ENCODE results near the gene CEP162. TPM values are rescaled to one million over a fixed set of nuclear protein-coding genes. Genes with fewer than 3 reads are reported as not detected.

The CEP162 gene
- total and polyA plus RNA-seq, 11 donors: 1.6 to 5.6 (median 4.4) TPM

DNA sequence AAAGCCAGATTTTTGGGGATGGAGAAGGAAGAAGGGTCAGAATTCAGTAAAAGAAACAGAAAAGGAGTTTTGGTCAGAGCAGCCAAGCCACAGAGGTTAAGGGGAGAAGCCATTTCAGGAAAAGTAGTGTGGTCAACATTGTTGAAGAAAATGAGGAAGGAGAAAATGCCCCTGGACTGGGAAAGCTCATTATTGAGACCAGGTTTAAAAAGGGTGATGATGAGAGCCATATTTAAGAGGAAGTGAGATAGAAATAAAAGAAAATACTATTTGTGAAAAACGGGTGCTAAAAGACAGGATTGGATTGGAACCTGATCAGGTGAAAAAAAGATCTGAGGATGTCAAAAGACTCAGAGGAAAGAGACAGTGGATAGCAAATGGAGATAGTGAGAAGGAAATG lies 75.8 kb downstream of the CEP162 start:
- ATAC-seq (no peak), DNase-seq (no peak)
- H3K9me3 ChIP-seq: no peaks in the 10 kb centered on the region
- H3K27me3 ChIP-seq: no peaks in the 10 kb centered on the region
- peaks cover 0 to 59% (median 30%) of the 10 kb centered on the region in 9 donors for H3K36me3 ChIP-seq
- H3K4me1 ChIP-seq: no peaks in the 10 kb centered on the region
- TF ChIP-seq CTCF (IDR thresholded peaks at IDR 0.05): no peak
- no peak for TF ChIP-seq POLR2A (IDR thresholded peaks at IDR 0.05)
- no peak overlapping the region for H3K4me3 ChIP-seq
- 67 to 93% (median 83%) methylated on average over 1 of the region's 1 CpG for WGBS, 4 donors
- intact Hi-C loops (cut with DNase I): no loop called here
- no peak overlapping the region for H3K27ac ChIP-seq

DNA sequence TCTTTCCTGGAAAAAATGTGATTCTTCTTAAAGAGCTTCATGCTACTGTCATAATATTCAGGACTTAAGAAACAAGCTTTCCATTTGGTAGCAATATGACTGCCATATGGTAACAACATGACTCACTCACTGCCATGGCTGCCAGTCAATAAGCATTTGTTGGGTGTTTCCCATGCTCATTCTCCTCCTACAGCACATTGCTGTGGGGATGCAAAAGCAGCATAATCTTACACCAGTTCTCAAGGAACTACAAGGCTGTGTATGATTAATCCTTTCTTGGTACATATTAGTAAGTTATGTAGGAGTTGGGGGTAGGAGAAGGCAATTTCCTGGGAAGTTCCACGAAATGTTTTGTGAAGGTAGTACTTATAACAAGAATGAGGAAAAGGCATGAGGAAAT lies 76.7 kb downstream of the CEP162 start:
- Histone ChIP-seq H3K27ac (no peak overlapping the region), H3K4me1 (no peaks in the 10 kb centered on the region), H3K4me3 (no peak overlapping the region), H3K27me3 (no peaks in the 10 kb centered on the region), H3K9me3 (no peaks in the 10 kb centered on the region), H3K36me3 (peaks cover 0 to 60% (median 32%) of the 10 kb centered on the region in 9 donors)
- intact Hi-C loops (cut with DNase I): no loop called here
- no peak for ATAC-seq
- 88 to 99% (median 92%) methylated on average over 1 of the region's 1 CpG for WGBS, 4 donors
- TF ChIP-seq POLR2A (IDR thresholded peaks at IDR 0.05) (no peak), CTCF (IDR thresholded peaks at IDR 0.05) (no peak)
- DNase-seq: no peak

DNA sequence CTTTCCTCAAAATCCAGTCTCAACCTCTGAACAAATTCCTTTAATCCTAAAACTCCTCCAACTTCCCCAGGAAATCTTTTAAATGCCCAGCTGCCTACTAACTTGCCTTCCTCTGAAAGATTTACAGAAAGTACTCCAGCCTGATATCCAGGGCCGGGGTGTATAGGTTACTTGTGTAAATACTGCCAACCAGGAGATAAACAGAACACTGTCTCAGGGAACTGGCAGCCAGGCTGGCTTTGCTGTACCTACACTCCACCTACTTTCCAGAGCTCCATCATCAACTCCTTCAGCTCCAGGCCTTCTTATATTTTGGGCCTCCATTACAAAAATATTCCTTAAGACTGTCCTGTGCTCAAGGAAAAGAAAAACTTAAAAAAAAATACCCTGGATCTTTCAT lies 85.9 kb downstream of the CEP162 start:
- Histone ChIP-seq H3K9me3 (no peaks in the 10 kb centered on the region), H3K27me3 (no peaks in the 10 kb centered on the region), H3K4me1 (peaks cover 0 to 6% (median 0%) of the 10 kb centered on the region in 12 donors), H3K36me3 (peaks cover 0 to 42% (median 7%) of the 10 kb centered on the region in 9 donors), H3K4me3 (no peak overlapping the region), H3K27ac (no peak overlapping the region)
- WGBS, 4 donors: 57 to 85% (median 74%) methylated on average over 1 of the region's 1 CpG
- DNase-seq (no peak), ATAC-seq (no peak)
- TF ChIP-seq POLR2A (IDR thresholded peaks at IDR 0.05) (no peak), CTCF (IDR thresholded peaks at IDR 0.05) (no peak)
- intact Hi-C loops (cut with DNase I): no loop called here

DNA sequence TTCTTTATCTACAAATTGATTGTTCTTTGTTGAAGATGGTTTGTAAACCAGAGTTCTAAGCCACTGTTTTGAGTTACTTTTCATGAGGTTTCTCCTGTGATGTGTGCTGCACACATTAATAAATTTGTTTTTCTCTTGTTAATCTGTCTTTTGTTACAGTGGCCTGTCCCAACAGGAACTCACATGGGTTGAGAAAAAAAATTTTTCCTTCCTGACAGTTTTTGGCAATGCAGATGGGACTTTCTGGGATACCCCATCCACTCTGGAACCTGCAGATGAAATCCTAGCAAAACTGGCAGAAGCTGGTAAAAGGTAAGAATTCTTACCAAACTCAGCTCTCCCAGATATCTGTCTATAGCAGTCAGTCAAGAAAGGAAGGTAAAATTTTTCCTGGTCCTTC lies 88.1 kb downstream of the CEP162 start:
- DNase-seq (no peak), ATAC-seq (no peak)
- Histone ChIP-seq H3K36me3 (peaks cover 0 to 26% (median 10%) of the 10 kb centered on the region in 9 donors), H3K27ac (no peak overlapping the region), H3K9me3 (no peaks in the 10 kb centered on the region), H3K4me1 (peaks cover 0 to 6% (median 0%) of the 10 kb centered on the region in 12 donors), H3K27me3 (no peaks in the 10 kb centered on the region), H3K4me3 (no peak overlapping the region)
- intact Hi-C loops (cut with DNase I): no loop called here
- TF ChIP-seq CTCF (IDR thresholded peaks at IDR 0.05): no peak
- no peak for TF ChIP-seq POLR2A (IDR thresholded peaks at IDR 0.05)

All from heart left ventricle (tissue), 16 donors.